GM06990 (cell line): ENCODE data around the gene WDTC1.

ENCODE experiments used
- DNase-seq: peaks from one replicate; pipeline ENCODE4 v3.0.0-alpha.2; 2011; ENCODE audit not compliant: insufficient read length; ENCODE audit errors: extremely low read depth
- H3K27me3 ChIP-seq: replicated peaks from 2 replicates; pipeline ENCODE4 v1.6.0; 2011; ENCODE audit warnings: low read length; ENCODE audit not compliant: control insufficient read depth, insufficient read depth
- H3K36me3 ChIP-seq: 2 replicates; pipeline ENCODE4 v1.5.1; 2011; ENCODE audit warnings: low read length; ENCODE audit not compliant: control insufficient read depth, insufficient read depth
- H3K4me3 ChIP-seq: replicated peaks from 2 replicates; pipeline ENCODE4 v1.5.1; 2011; ENCODE audit warnings: low read depth, mild to moderate bottlenecking, control low read depth, low read length
- CTCF ChIP-seq: IDR thresholded peaks from 2 replicates; pipeline ENCODE4 v1.5.1; 2011; ENCODE audit warnings: low read length, control low read depth, mild to moderate bottlenecking, inconsistent platforms; ENCODE audit not compliant: insufficient read depth, poor library complexity, severe bottlenecking

The WDTC1 gene

GRCh38 chr1:27298632-27299384, 64.4 kb downstream of the WDTC1 start:
- DNase-seq, result no peak

GRCh38 chr1:27299385-27300271, 65.2 kb downstream of the WDTC1 start:
- H3K4me3 ChIP-seq, result no peak overlapping the region
- no peak for DNase-seq
- H3K27me3 ChIP-seq, result no peaks in the 10 kb centered on the region
- no peak for TF ChIP-seq CTCF
- H3K36me3 ChIP-seq, result peaks cover 27% of the 10 kb centered on the region

More at GRCh38 chr1:27298632-27299384, 64.4 kb downstream of the WDTC1 start:
- Histone ChIP-seq H3K4me3 (no peak overlapping the region), H3K27me3 (no peaks in the 10 kb centered on the region), H3K36me3 (peaks cover 27% of the 10 kb centered on the region)
- TF ChIP-seq CTCF, result no peak

GRCh38 chr1:27300341-27301051, 66.1 kb downstream of the WDTC1 start:
- no peaks in the 10 kb centered on the region for H3K27me3 ChIP-seq
- peak; percentile 98 for TF ChIP-seq CTCF
- peak; percentile 73 for DNase-seq
- peaks cover 27% of the 10 kb centered on the region for H3K36me3 ChIP-seq
- no peak overlapping the region for H3K4me3 ChIP-seq

GRCh38 chr1:27301052-27301422, 66.6 kb downstream of the WDTC1 start:
- peaks cover 25% of the 10 kb centered on the region for H3K36me3 ChIP-seq
- no peak for TF ChIP-seq CTCF
- no peak for DNase-seq
- no peak overlapping the region for H3K4me3 ChIP-seq
- no peaks in the 10 kb centered on the region for H3K27me3 ChIP-seq

GRCh38 chr1:27301582-27302199, 67.3 kb downstream of the WDTC1 start:
- Histone ChIP-seq H3K4me3 (no peak overlapping the region), H3K27me3 (no peaks in the 10 kb centered on the region), H3K36me3 (peaks cover 22% of the 10 kb centered on the region)
- no peak for TF ChIP-seq CTCF
- no peak for DNase-seq
